ENCODE data around the gene POLR2F.
"Not testable (repeated sequence)": the region's sequence is repeated elsewhere in the genome, so short reads cannot be mapped to it uniquely, and the experiment has no call there.

Gene POLR2F

GRCh38 chr22:37953062-37953436 is 450 bp upstream of the POLR2F start:
- Histone ChIP-seq H3K4me1 (ENCODE audit: insufficient read depth, poor library complexity, severe bottlenecking) (peaks cover 4% of the 10 kb centered on the region), H3K9me3 (ENCODE audit: severe bottlenecking) (no peaks in the 10 kb centered on the region), H3K4me3 (ENCODE audit: severe bottlenecking) (peak overlapping the region; percentile 71), H3K27me3 (ENCODE audit: insufficient read depth, poor library complexity, severe bottlenecking) (no peaks in the 10 kb centered on the region), H3K36me3 (ENCODE audit: low read depth) (peaks cover 17% of the 10 kb centered on the region), H3K27ac (ENCODE audit: poor library complexity, severe bottlenecking) (no peak overlapping the region)
- DNase-seq (ENCODE audit: low spot score) (no peak), ATAC-seq (ENCODE audit: low read depth) (peak; percentile 44)
- TF ChIP-seq CTCF (IDR thresholded peaks at IDR 0.05; ENCODE audit: poor library complexity, severe bottlenecking): no peak

- Histone ChIP-seq H3K4me1 (ENCODE audit: insufficient read depth, poor library complexity, severe bottlenecking) (peaks cover 4% of the 10 kb centered on the region), H3K27me3 (ENCODE audit: insufficient read depth, poor library complexity, severe bottlenecking) (no peaks in the 10 kb centered on the region), H3K27ac (ENCODE audit: poor library complexity, severe bottlenecking) (no peak overlapping the region), H3K9me3 (ENCODE audit: severe bottlenecking) (no peaks in the 10 kb centered on the region), H3K4me3 (ENCODE audit: severe bottlenecking) (peak overlapping the region; percentile 71), H3K36me3 (ENCODE audit: low read depth) (peaks cover 32% of the 10 kb centered on the region)
- no peak for TF ChIP-seq CTCF (IDR thresholded peaks at IDR 0.05; ENCODE audit: poor library complexity, severe bottlenecking)
- no peak for DNase-seq (ENCODE audit: low spot score)
- ATAC-seq (ENCODE audit: low read depth): no peak
Observed at GRCh38 chr22:37954686-37955085, 1.2 kb downstream of the POLR2F start.

- H3K36me3 ChIP-seq (ENCODE audit: low read depth): peaks cover 34% of the 10 kb centered on the region
- H3K4me1 ChIP-seq (ENCODE audit: insufficient read depth, poor library complexity, severe bottlenecking); H3K27me3 ChIP-seq (ENCODE audit: insufficient read depth, poor library complexity, severe bottlenecking); H3K27ac ChIP-seq (ENCODE audit: poor library complexity, severe bottlenecking); H3K4me3 ChIP-seq (ENCODE audit: severe bottlenecking); ATAC-seq (ENCODE audit: low read depth); DNase-seq (ENCODE audit: low spot score); H3K9me3 ChIP-seq (ENCODE audit: severe bottlenecking): not testable (repeated sequence)
Observed at GRCh38 chr22:37955825-37956397, 2.4 kb downstream of the POLR2F start.

- Histone ChIP-seq H3K9me3 (ENCODE audit: severe bottlenecking) (no peaks in the 10 kb centered on the region), H3K27ac (ENCODE audit: poor library complexity, severe bottlenecking) (no peak overlapping the region), H3K4me1 (ENCODE audit: insufficient read depth, poor library complexity, severe bottlenecking) (peaks cover 4% of the 10 kb centered on the region), H3K36me3 (ENCODE audit: low read depth) (peaks cover 47% of the 10 kb centered on the region), H3K4me3 (ENCODE audit: severe bottlenecking) (no peak overlapping the region), H3K27me3 (ENCODE audit: insufficient read depth, poor library complexity, severe bottlenecking) (no peaks in the 10 kb centered on the region)
- DNase-seq (ENCODE audit: low spot score) (no peak), ATAC-seq (ENCODE audit: low read depth) (no peak)
- TF ChIP-seq CTCF (IDR thresholded peaks at IDR 0.05; ENCODE audit: poor library complexity, severe bottlenecking): no peak
Observed at GRCh38 chr22:37957232-37957631, 3.7 kb downstream of the POLR2F start.

GRCh38 chr22:37959231-37959825 is 5.8 kb downstream of the POLR2F start:
- no peak for TF ChIP-seq CTCF (IDR thresholded peaks at IDR 0.05; ENCODE audit: poor library complexity, severe bottlenecking)
- Histone ChIP-seq H3K27me3 (ENCODE audit: insufficient read depth, poor library complexity, severe bottlenecking) (no peaks in the 10 kb centered on the region), H3K36me3 (ENCODE audit: low read depth) (peaks cover 62% of the 10 kb centered on the region), H3K27ac (ENCODE audit: poor library complexity, severe bottlenecking) (no peak overlapping the region), H3K9me3 (ENCODE audit: severe bottlenecking) (no peaks in the 10 kb centered on the region), H3K4me1 (ENCODE audit: insufficient read depth, poor library complexity, severe bottlenecking) (peaks cover 4% of the 10 kb centered on the region), H3K4me3 (ENCODE audit: severe bottlenecking) (no peak overlapping the region)
- no peak for ATAC-seq (ENCODE audit: low read depth)
- no peak for DNase-seq (ENCODE audit: low spot score)

Data from RWPE2 (cell line).